Liver (tissue), 9 donors: ENCODE data around the gene LRMDA. TPM values are rescaled to one million over a fixed set of nuclear protein-coding genes. Genes with fewer than 3 reads are reported as not detected.

Experiments used
- DNase-seq: peaks from one replicate; pipeline ENCODE4 v3.0.0-alpha.2; 2017; ENCODE audit warnings: low spot score
- H3K27ac ChIP-seq, 2 donors: one replicate each; pipeline ENCODE4 v1.7.0; 2013; ENCODE audit warnings: inconsistent platforms in 2 of 2, low read length in 2 of 2, control low read depth in 1 of 2, low read depth in 1 of 2, mild to moderate bottlenecking in 1 of 2
- H3K27me3 ChIP-seq, 4 donors: one replicate each; pipeline versions ENCODE4 v1.6.1 to v1.7.0; 2013; ENCODE audit warnings: low read length in 3 of 4, inconsistent platforms in 1 of 4, mild to moderate bottlenecking in 1 of 4, moderate library complexity in 1 of 4; ENCODE audit not compliant: control insufficient read depth in 4 of 4, insufficient read depth in 4 of 4
- H3K36me3 ChIP-seq, 4 donors: one replicate each; pipeline versions ENCODE4 v1.6.1 to v1.7.0; 2013; ENCODE audit warnings: low read length in 3 of 4, mild to moderate bottlenecking in 3 of 4, low read depth in 1 of 4, moderate library complexity in 1 of 4; ENCODE audit not compliant: control insufficient read depth in 4 of 4, insufficient read depth in 3 of 4
- H3K4me1 ChIP-seq, 4 donors: one replicate each; pipeline versions ENCODE4 v1.6.1 to v1.7.0; 2013; ENCODE audit warnings: low read length in 3 of 4, mild to moderate bottlenecking in 3 of 4, moderate library complexity in 1 of 4; ENCODE audit not compliant: control insufficient read depth in 4 of 4, insufficient read depth in 4 of 4
- H3K4me3 ChIP-seq, 3 donors: one replicate each; pipeline versions ENCODE4 v1.6.1 to v1.7.0; 2013; ENCODE audit warnings: low read length in 3 of 3, control low read depth in 1 of 3, low read depth in 1 of 3, mild to moderate bottlenecking in 1 of 3
- H3K9ac ChIP-seq, 2 donors: one replicate each; pipeline ENCODE4 v1.7.0; 2013; ENCODE audit warnings: low read length in 2 of 2, mild to moderate bottlenecking in 2 of 2, moderate library complexity in 2 of 2, control low read depth in 1 of 2, low read depth in 1 of 2
- H3K9me3 ChIP-seq, 4 donors: one replicate each; pipeline versions ENCODE4 v1.6.1 to v1.7.0; 2013; ENCODE audit warnings: low read length in 3 of 4; ENCODE audit not compliant: control insufficient read depth in 4 of 4
- EGR1 ChIP-seq, 2 donors: IDR thresholded peaks; 2 replicates each; pipeline ENCODE4 v1.6.1; 2016 to 2018; ENCODE audit warnings: antibody characterized with exemption in 2 of 2, low read depth in 2 of 2
- FOXA2 ChIP-seq: IDR thresholded peaks from 2 replicates; pipeline ENCODE4 v1.6.1; 2016; ENCODE audit warnings: antibody characterized with exemption
- GABPA ChIP-seq, 2 donors: IDR thresholded peaks in 1 of 2; conservative IDR thresholded peaks in 1 of 2; 2 replicates each; pipeline ENCODE4 v1.6.1; 2016; ENCODE audit warnings: antibody characterized with exemption in 2 of 2, mild to moderate bottlenecking in 1 of 2, moderate library complexity in 1 of 2
- HNF4A ChIP-seq, 2 donors: conservative IDR thresholded peaks; 2 replicates each; pipeline ENCODE4 v1.6.1; 2016; ENCODE audit warnings: antibody characterized with exemption in 2 of 2, mild to moderate bottlenecking in 2 of 2
- HNF4G ChIP-seq: IDR thresholded peaks from 2 replicates; pipeline ENCODE4 v1.6.1; 2016; ENCODE audit warnings: antibody characterized with exemption
- JUND ChIP-seq, 2 donors: IDR thresholded peaks; 2 replicates each; pipeline ENCODE4 v1.6.1; 2016; ENCODE audit warnings: antibody characterized with exemption in 2 of 2
- MAX ChIP-seq: IDR thresholded peaks from 2 replicates; pipeline ENCODE4 v1.6.1; 2016; ENCODE audit warnings: antibody characterized with exemption
- RXRA ChIP-seq, 2 donors: IDR thresholded peaks; 2 replicates each; pipeline ENCODE4 v1.6.1; 2017 to 2018; ENCODE audit warnings: antibody characterized with exemption in 2 of 2, mild to moderate bottlenecking in 1 of 2
- TAF1 ChIP-seq: conservative IDR thresholded peaks from 2 replicates; pipeline ENCODE4 v1.6.1; 2016; ENCODE audit warnings: antibody characterized with exemption, mild to moderate bottlenecking
- WGBS: extraction: QIAGEN DNeasy Blood & Tissue Kit; methylation state at CpG from one replicate; pipeline ENCODE4 v1.1.7; 2013; 5-methylcytosine and 5-hydroxymethylcytosine counted together
- polyA plus RNA-seq, 2 donors: library from polyadenylated mRNA; stranded (reverse) in 1 of 2; unstranded in 1 of 2; fragments of 200-250 nt in 1 of 2; fragments of >200 nt in 1 of 2; fragmentation: Nextera tagmentation in 1 of 2; extraction: Ambion mirVana in 1 of 2; gene quantifications; one replicate each; pipeline versions ENCODE4 v1.2.1 to v1.2.3, GENCODE V29; 2013 to 2015
- total RNA-seq, 2 donors: library from RNA; depleted of rRNA; stranded (reverse); fragments of >200 nt; gene quantifications; one replicate each; pipeline ENCODE4 v1.2.3, GENCODE V29; 2014
- TF ChIP-seq, protein P1 (sequence below): fragments of 150-350 bp; IDR thresholded peaks from 2 replicates; pipeline ENCODE4 v1.5.1; 2017; ENCODE audit warnings: improper control_type of control experiment, low read depth, low read length; ENCODE audit not compliant: missing input control
- TF ChIP-seq, protein P2 (sequence below): IDR thresholded peaks from 2 replicates; pipeline ENCODE4 v1.6.1; 2016; ENCODE audit warnings: antibody characterized with exemption
- donor health status: healthy.
- donor health status: healthy.
- donor health status: healthy.
- donor health status: healthy.
- donor health status: healthy.

The LRMDA gene
- total and polyA plus RNA-seq, 4 donors = 7.9 to 15.8 (median 11.3) TPM

DNA sequence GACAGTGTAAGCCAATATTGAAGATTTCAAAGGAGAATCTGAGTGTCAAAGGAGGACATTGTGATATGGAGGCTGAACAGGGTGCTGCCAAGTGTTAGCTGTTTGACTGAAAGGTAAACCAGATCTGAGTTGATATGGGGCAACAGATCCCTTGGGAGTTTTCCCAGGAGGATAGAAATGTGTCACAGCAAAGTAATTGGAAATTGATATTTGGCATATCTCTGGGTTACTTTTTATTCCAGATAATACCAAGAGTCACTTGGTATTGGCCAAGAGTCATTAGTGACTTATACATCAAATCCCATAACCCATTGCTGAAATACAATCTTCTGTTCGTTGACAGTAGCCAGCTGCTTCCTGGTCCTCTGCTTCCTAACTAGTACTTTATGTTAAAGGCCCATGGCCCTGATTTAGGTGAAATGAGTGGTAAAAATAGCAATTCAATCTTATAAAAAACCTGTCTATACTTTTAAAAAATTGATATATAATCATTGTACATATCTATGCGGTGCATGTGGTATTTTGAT lies 922.9 kb downstream of the LRMDA start:
- H3K9ac ChIP-seq = no peak overlapping the region
- 91% methylated on average over 2 of the region's 2 CpGs for WGBS

DNA sequence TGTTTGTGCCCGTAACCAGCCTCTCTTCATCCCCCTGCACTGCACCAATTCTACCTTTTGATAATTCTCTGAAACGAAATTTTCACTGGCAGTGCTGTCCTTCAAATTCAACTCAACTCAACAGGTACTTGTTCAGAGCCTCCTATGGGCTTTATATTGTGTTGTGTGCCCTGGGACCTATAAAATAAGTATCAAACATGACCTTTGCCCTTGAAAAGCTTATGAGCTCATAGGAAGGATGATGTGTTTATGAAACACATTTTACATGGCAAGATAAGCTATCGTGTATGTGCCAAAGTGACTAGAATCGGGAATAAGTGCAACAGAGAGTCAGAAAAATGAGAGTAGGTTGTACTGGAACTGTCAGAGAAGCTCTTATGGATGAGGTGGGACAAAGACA lies 923.5 kb downstream of the LRMDA start:
- Histone ChIP-seq H3K4me3 (no peak overlapping the region), H3K9ac (no peak overlapping the region), H3K4me1 (no peaks in the 10 kb centered on the region), H3K27ac (no peak overlapping the region), H3K9me3 (no peaks in the 10 kb centered on the region), H3K27me3 (no peaks in the 10 kb centered on the region), H3K36me3 (no peaks in the 10 kb centered on the region)
- TF ChIP-seq FOXA2 (no peak), MAX (no peak), TAF1 (no peak), RXRA (IDR thresholded peaks at IDR 0.05) (no peak), GABPA (IDR thresholded peaks at IDR 0.05 in 1 of 2, conservative IDR thresholded peaks at IDR 0.05 in 1 of 2) (no peak), HNF4A (conservative IDR thresholded peaks at IDR 0.05) (no peak), HNF4G (no peak)
- no peak for DNase-seq
- WGBS = 87% methylated on average over 4 of the region's 4 CpGs

More for the DNA sequence above, 922.9 kb downstream of the LRMDA start:
- TF ChIP-seq, protein P1, sequence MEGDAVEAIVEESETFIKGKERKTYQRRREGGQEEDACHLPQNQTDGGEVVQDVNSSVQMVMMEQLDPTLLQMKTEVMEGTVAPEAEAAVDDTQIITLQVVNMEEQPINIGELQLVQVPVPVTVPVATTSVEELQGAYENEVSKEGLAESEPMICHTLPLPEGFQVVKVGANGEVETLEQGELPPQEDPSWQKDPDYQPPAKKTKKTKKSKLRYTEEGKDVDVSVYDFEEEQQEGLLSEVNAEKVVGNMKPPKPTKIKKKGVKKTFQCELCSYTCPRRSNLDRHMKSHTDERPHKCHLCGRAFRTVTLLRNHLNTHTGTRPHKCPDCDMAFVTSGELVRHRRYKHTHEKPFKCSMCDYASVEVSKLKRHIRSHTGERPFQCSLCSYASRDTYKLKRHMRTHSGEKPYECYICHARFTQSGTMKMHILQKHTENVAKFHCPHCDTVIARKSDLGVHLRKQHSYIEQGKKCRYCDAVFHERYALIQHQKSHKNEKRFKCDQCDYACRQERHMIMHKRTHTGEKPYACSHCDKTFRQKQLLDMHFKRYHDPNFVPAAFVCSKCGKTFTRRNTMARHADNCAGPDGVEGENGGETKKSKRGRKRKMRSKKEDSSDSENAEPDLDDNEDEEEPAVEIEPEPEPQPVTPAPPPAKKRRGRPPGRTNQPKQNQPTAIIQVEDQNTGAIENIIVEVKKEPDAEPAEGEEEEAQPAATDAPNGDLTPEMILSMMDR = no peak
- TF ChIP-seq EGR1 (IDR thresholded peaks at IDR 0.05; ENCODE audit: low read depth in 2 of 2) = no peak
- TF ChIP-seq RXRA (IDR thresholded peaks at IDR 0.05) = no peak
- TF ChIP-seq, protein P2, sequence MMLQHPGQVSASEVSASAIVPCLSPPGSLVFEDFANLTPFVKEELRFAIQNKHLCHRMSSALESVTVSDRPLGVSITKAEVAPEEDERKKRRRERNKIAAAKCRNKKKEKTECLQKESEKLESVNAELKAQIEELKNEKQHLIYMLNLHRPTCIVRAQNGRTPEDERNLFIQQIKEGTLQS = no peak
- no peak for TF ChIP-seq TAF1
- H3K4me1 ChIP-seq = no peaks in the 10 kb centered on the region
- DNase-seq = no peak
- no peak overlapping the region for H3K27ac ChIP-seq
- no peaks in the 10 kb centered on the region for H3K36me3 ChIP-seq
- H3K4me3 ChIP-seq = no peak overlapping the region
- H3K27me3 ChIP-seq = no peaks in the 10 kb centered on the region
- no peaks in the 10 kb centered on the region for H3K9me3 ChIP-seq

GRCh38 chr10:76356557-76356956 lies 925.1 kb downstream of the LRMDA start:
- Histone ChIP-seq H3K4me1 (no peaks in the 10 kb centered on the region), H3K9ac (no peak overlapping the region), H3K27ac (no peak overlapping the region), H3K36me3 (no peaks in the 10 kb centered on the region), H3K9me3 (no peaks in the 10 kb centered on the region), H3K27me3 (no peaks in the 10 kb centered on the region), H3K4me3 (no peak overlapping the region)
- no peak for DNase-seq
- WGBS = 96% methylated on average over 4 of the region's 4 CpGs
- no peak for TF ChIP-seq JUND (IDR thresholded peaks at IDR 0.05)
- TF ChIP-seq, protein P1 = no peak
- TF ChIP-seq RXRA (IDR thresholded peaks at IDR 0.05) = no peak
